MV-4-11 (cell line): ENCODE measurements around the gene EIPR1.

Experiments
- DNase-seq: peaks from one replicate; lab custom pipeline; 2025; lab: John Stamatoyannopoulos, UW

Gene EIPR1

DNA sequence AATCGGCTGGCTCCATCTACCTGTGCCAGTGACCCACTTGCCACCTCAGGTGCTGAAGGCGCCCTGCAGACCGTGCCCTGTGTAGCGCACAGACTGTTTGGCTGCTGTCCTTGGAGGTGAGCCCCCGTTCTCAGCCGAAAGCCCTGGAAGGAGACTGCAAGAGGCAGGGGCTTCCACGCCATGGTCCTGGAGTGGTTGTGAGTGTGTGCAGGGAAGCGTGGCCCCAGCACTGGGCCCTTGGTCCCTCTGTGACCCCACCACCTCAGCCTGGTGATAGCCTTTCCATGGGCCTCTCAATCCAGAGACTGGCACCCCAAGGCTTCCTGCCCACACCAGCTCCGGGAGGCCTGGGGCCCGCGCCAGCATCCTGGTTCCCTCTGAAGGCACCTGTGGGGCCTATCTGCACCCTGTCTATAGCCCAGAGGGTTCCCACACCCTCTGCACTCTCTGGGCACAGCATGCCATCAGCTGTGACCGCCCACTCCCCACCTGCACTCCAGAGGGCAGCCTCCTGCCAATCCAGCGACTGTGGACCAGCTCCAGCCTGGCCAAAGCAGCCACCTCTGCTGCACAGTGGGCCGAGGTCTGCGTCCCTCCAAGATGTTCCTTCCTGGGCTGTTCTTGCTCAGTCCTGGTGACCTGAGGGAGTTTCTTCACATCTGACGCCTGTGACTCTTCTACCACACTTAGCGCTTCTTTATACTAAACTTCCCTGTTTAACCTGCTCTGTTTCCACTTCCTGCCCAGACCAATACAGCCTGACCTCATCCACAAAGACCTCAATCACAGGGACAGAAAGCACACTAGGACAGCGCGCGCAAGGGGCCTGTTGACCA lies 109.5 kb downstream of the EIPR1 start:
- DNase-seq = peak; percentile 17

DNA sequence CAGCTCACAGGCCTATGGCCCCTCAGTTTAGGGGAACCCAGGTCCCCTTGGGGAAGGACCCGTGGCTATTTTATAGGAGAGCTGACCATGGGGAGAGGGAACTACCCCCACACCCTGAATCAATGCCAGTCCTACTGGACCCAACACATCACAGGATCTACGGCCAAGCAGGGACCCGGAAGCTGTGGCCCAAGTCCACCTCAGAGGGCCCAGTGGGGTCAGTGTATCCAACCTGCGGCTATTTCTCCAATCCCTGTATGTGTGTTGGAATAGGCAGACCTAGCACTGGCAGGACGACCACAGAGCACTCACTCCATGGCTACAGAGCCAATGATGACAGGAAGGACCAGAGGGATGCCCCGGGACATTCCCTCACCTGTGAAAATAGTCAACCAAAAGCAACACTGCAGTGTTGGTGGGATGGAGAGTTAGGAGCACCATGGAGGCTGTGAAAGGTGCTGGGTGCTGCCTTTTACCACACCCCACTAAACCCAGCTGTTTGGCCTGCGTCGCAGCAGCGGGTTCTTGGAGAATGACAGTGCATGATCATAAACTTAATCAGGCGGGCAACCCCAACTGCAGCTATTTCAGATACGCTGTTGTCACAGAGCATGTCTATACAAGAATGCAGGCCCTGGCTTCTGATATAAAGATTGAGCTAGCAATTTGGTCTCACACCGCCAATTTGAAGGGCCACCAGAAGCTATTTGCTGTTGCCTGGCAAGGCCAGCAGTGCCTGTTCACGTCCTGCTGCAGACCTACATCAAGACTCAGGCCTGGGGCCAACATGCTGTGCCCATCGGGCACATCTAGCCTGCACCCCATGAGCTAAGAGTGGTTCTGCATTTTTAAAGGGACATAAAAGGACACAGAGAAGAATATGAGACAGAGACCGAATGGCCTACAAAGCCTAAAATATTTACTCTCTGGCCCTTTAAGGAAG lies 110.4 kb downstream of the EIPR1 start:
- no peak for DNase-seq

DNA sequence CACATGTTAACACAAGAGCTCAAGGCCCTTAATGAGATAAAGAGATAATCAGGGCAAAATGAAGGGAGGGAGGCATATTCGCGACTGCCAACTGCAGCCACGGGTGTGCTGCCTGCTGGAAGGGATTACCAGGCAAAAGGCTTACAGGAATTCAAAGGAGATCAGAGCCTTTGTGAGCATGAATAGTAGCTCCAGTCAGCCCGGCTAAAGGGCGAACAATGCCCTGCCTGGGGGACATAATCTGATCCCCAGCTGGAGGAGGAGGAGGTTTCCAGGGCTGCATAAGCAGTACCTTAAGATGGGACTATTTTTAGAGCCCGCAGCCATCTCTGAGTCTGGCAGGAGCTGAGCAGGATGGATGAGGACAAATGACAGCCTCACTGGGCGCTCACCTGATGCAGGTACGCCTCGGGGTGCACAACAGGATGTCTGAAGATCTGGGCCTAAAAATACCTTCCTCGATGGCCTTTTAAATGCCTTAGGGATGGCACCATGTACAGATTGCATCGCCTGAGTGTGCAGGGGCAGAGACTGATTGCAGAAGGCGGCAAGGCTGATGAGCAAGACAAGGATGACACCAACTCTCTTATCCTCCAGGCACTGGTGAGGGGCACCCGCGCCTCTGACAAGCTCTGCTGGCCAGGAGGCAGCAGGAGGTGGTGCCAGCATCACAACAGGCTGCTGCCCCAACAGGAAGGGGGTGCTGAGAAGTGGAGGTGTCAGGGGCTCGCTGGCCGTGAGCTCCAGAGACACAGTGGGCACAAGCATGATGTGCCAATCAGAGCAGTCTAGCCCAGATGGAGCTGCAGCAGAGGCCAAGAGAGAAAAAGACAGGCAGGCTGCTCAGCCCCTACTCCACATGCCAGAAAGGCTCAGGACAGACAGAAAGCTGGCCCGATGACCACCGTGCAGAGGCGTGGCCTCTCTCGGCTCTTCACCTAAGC lies 111.4 kb downstream of the EIPR1 start:
- no peak for DNase-seq

DNA sequence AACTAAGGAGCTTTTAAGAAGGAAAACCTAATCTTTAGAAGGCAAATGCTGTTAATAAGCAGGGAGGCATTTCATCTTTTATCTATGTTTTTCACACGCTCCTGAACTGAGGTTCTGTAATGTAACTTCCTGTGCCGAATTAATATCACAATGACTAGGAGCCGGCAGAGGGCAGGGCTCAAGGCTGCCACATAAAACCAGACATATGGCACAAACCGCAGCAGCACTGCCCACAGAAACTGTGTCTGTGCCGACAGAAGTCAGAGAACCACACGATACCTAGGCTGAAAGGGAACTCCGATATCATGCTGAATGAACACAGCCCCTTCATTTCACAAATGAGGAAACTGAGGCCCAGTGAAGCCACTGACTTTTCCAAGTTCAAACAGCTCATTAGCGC lies 112.1 kb downstream of the EIPR1 start:
- no peak for DNase-seq

DNA sequence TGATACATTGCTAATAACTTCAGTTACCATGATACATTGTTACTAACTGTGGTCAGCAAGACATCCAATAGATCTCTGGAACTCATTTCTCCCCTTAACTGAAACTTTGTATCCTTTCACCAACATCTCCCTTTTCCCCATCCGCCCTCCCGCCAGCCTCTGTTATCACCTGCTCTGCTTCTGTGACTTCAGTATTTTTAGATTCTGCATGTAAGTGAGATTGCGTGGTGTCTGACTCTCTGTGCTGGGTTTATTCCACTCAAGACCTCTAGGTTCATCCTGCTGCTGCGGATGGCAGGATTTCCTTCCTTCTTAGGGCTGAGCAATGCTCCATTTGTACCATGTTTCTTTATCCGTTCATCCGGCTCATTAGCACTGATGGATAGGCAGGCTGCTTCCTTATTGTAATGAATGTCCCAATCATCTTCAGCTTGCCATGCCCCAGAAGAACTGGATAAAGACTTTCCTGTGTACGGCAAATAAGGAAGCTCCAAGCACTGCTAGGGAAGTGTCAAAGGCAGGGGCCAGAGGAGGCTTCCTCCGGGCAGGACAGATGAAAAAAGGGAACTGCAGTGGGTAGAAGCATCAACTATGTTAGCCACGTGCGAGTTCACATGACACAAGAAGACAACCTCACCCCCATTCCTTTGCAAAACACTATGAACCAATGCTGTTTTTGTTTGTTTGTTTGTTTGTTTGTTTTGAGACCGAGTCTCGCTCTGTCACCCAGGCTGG lies 113.4 kb downstream of the EIPR1 start:
- peak; percentile 81 for DNase-seq

DNA sequence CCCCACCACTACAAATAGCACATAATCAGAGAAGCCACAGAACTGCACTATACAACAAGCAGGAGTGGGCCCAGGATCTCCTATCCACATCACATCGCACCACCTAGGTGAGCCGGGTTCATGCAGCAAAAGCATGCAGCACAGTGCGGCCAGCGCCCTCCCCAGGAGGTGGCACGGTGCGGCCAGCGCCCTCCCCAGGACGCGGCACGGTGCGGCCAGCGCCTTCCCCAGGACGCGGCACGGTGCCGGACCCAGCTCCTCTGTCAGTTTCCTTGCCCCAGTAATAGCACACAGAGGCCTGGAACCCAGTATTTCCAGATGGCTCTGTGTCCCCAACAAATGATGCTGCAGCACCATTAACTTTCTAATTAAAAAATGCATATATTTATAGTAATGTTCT lies 114.1 kb downstream of the EIPR1 start:
- no peak for DNase-seq

DNA sequence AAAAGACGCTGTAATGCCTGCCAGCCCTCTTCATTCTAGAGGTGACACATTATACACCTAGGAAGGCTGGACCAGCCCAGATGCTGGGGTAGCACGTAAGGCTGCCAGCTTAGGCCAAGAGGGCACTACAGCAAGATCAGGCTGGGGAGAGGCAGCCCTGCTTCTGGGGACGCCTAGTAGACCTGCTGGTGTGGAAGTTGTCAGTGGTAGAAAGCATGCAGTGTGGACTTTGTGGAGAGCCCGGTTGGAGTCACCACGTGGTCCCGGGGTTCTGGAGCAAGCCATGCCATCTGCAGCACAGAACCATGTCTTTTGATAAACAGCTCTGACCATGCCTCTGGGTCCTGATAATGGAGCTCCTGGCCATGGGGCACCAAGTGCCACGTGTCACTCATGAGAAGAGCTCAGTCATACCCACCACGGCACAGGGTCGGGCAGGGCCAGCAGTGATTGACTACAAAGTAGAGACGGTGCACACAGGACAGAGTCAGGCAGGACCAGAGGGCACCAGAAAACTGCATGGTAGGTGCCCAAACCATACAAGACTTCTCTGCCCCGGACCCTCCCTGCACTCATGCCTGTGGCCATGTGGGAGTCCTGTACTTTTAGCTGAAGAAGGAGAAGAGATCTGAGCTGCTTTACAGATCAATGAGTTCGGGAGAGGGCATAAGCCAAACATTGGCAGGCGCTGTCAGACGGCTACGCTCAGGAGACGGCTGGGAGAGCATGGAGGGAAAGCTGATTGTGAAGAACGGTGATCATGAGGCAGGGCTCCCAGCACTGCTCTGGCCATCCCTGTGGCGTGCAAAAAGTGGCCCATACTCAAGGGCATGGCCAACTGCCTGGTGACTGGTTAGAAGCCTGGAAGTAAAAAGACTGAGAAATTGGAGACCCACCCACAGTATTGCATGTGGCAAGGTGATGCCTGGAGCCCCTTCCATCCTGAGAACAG lies 114.9 kb downstream of the EIPR1 start:
- DNase-seq = no peak

DNA sequence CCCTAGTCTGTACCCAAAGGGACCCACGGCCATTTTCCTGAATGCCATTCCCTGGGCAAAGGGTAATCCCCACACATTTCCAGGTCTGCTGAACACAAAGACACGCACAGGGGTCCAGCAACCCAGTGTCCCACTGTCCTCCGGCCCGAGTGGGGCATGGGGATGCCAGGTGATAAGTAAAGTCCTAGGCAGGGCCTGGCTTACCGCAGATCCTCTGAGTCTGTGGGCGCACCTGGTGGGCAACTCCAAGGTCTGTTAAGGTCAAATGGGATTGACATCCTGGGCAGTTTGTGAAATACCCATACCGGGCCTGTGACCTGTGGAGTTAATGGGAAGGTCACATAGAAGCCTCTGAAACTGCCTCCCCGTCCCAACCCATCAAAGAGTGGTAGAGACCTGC lies 116.1 kb downstream of the EIPR1 start:
- no peak for DNase-seq

DNA sequence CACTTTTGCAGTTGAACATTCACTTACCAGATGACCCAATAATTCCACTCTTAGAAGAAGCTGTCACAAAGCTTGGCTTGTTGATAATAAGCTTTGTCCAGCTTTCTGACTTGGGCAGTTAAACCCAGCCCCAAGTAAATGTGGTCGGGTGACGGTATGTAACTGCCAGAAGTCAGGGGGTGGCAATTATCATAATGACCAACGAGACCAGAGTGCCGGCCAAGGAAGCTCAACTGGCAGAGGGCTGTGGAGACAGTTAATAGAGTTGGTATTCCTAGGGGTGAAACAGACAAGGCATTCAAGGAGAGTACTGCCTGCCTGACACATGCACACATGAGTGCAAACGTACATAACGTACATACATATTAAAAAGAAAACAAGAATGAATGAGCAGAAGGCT lies 116.7 kb downstream of the EIPR1 start:
- DNase-seq = no peak

DNA sequence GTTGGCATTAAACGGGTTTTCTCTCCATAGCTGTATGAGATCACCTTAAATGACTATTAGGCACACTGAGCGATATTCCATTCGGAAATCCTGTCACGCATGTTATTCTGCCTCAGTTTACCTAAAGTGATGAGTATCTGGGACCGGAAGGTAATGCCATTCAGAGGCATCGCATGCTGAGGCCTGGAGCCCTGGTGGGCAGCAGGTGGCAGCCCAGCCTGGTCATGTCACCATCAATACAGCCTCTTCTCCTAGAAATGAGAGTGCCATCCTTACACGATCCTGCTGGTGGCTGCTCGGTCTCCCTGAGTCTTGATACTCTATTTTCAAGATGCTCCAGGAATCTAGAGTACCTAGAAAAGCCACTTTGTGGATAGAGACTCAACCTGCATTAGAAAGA lies 119.8 kb downstream of the EIPR1 start:
- DNase-seq = no peak

DNA sequence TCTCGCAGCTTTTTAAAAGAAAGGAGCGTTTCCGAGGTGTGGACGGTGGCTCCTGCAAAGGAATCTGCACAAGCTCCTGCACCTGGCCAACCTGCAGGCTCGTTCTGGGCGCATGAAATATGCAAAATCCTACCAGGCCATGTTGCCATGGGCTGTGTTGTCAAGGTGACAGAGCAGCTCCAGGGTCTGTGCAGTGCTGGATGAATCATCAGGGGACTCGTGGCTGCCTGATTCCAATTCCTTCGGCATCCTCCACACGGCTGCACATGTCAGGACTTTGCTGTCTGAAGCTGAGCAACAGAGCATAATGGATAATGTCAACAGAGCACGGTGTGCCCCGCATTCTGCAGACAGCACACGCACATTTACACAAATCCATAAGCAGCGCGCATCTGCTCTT lies 120.5 kb downstream of the EIPR1 start:
- no peak for DNase-seq

DNA sequence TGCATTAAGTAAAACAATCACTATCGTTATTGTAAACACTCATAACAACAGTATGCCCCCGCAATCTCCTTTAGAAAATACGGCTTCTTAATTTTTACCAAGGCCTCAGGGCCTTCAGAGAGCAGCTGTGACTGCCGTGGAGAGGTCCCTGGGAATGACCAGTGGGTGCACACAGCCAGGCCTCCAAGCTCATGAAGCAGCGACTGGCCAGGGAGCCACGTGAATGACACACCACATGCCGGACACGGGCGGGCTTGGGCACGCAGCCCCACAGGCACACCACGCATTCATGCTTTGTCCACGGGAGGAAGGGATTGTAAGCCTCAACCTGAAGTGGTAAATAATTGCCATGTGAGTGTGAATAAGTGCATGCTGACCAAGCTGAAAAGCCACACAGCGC lies 121.0 kb downstream of the EIPR1 start:
- DNase-seq = no peak

DNA sequence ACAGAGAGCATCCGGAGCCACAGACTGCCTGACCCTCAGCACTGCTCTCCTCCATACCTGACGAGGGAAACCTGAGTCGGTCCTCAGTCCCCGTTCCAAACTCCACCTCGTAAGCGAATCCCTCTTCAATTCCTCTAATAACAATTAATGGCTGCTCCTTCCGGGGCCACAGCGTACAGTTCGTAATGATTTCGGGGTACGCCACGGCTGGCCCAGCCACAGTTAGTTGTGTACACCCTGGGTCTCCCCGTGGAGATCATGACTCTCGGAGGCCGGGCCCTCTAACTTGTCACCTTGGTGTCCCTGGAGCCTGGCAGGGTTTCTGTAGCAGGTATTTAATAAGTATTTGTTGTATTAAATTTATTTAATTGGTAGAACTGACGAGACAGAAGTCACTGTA lies 121.5 kb downstream of the EIPR1 start:
- no peak for DNase-seq

DNA sequence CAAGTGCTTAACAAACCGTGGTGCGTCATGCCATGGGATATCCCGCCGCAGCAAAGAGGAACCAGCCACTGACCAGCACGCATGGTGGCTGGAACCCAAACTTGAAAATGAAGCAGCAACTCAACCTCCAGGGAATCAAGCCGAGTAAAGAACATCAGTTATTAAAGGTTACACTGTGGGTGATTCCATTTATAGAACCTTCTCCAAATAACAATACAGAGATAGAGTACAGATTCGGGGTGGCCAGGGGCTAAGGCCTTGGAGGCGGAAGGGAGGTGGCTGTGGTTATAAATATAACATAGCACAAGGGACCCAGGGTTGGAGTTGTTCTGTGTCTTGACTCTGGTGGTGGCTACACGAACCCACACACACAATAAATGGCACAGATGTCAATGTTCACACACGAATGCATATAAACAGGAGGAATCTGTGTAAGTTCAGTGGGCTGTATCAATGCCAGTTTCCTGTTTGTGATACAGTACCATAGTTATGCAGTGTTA lies 123.1 kb downstream of the EIPR1 start:
- DNase-seq = no peak

DNA sequence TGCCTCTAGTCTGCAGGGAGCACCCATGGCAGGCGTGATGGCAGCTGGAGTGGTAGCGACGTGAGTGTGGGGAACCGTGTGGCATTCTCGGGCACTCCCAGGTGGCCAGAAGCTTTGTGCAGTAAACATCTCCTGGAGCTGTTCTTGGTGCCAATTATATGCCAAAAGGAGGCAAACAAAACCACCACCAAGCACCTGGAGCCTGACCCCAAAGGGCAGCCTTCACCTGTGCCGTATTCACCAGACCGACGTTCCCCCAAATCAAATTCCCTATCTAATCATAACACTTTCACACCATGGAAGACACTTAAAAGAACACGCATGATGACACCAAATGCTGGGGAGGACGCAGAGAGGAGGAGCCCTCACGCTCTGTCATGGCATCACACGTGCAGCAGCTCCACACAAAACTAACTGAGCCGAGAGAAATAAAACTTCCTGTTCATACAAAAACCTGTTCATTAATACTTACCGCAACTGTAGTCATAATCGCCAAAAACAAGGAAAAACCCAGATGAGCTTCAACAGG lies 123.6 kb downstream of the EIPR1 start:
- DNase-seq = no peak

DNA sequence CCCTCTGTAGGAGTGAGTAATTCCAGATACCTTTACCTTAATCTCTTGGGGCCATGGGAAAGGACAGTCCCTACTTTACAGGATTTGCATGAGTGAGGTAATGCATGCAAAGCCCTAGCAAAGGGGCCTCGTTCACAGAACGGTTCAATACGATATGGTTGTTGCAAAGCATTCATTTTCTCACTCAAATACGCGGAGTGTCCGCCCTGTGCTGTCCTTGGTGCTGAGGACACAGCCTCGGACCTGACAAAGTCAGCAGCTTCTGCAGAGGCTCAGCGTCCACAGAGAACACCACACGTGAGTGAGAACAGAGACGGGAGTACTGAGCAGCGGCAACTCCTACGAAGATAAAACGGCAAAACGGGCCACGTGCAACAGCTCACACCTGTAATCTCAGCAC lies 125.7 kb downstream of the EIPR1 start:
- no peak for DNase-seq

DNA sequence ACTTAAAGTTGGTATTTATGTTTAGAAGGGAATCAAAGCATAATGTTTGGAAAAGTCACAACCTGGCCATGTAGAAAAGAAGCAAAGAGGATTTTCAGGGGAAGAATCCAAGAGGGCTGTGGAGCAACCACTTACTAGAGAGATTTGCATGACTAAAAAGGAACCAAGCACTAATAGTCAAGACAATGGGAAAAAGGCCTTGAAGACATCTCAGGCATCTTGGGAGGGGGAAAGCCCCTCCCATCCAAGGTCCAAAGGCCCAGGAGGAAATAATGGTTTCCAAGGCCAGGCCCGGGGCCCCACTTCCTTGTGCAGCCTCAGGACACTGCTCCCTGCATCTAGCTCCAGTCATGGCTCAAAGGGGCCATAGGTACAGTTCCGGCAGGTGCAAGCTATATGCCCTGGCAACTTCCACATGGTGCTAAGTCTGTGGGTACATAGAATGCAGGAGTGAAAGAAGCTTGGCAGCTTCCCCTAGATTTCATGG lies 128.1 kb downstream of the EIPR1 start:
- no peak for DNase-seq

DNA sequence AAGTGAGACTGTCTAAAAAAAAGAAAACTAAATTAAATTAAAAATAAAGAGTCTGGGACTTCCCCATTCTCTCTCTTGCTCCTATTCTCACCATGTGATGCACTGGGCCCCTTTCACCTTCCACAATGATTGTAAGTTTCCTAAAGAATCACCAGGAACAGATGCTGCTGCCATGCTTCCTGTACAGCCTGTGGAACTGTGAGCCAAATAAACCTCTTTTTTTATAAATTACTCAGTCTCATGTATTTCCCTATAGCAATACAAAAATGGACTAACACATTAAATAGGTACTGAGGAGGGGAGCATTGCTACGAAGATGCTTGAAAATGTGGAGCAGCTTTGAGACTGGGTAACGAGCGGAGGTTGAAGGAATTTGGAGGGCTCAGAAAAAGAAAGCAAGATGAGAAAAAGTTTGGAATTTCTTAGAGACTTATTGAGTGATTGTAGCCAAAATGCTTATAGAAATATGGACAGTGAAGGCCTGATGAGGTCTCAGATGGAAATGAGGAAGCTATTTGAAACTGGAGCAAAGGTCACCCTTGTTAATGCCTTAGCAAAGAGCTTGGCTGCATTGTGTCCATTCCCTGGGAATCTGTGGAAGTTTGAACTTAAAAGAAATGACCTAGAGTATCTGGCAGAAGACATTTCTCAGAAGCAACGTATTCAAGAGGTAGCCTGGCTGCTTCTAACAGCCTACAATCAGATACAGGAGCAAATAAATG lies 128.7 kb downstream of the EIPR1 start:
- no peak for DNase-seq
